ENCODE data around the gene ITGB4.

The ITGB4 gene

GRCh38 chr17:75752405-75752709 lies 31.1 kb downstream of the ITGB4 start:
- no peak for TF ChIP-seq CTCF (IDR thresholded peaks at IDR 0.05)

GRCh38 chr17:75752802-75753513 lies 31.7 kb downstream of the ITGB4 start:
- no peak; the same call in 1 of the 2 replicates for TF ChIP-seq CTCF (IDR thresholded peaks at IDR 0.05)

GRCh38 chr17:75753514-75754377 lies 32.5 kb downstream of the ITGB4 start:
- TF ChIP-seq CTCF (IDR thresholded peaks at IDR 0.05) = no peak

GRCh38 chr17:75754378-75755204 lies 33.3 kb downstream of the ITGB4 start:
- no peak for TF ChIP-seq CTCF (IDR thresholded peaks at IDR 0.05)

- TF ChIP-seq CTCF (IDR thresholded peaks at IDR 0.05) = no peak
These were observed 34.1 kb downstream of the ITGB4 start for GRCh38 chr17:75755205-75755901.

GRCh38 chr17:75755990-75756389 lies 34.7 kb downstream of the ITGB4 start:
- TF ChIP-seq CTCF (IDR thresholded peaks at IDR 0.05) = no peak

Data from LNCAP (cell line).